HepG2 (cell line): Measurements from ENCODE around the gene CPLX1. TPM values are rescaled to one million over a fixed set of nuclear protein-coding genes. Genes with fewer than 3 reads are reported as not detected.

Experiments
- BHLHE40 ChIP-seq: IDR thresholded peaks from 2 replicates; pipeline ENCODE4 v1.6.1; 2011; ENCODE audit warnings: low read length, improper control_type of control experiment
- CHCHD3 ChIP-seq: sonication (generic); formaldehyde crosslinking; IDR thresholded peaks from 2 replicates; pipeline ENCODE4 v1.8.0; 2022; ENCODE audit warnings: mild to moderate bottlenecking, missing genetic modification reagents, moderate library complexity
- HHEX ChIP-seq: IDR thresholded peaks from 2 replicates; pipeline ENCODE4 v1.6.1; 2016; ENCODE audit warnings: control low read depth
- JDP2 ChIP-seq: sonication (generic); formaldehyde crosslinking; IDR thresholded peaks from 2 replicates; pipeline ENCODE4 v1.8.1; 2022; ENCODE audit warnings: missing genetic modification reagents, borderline replicate concordance
- KAT2B ChIP-seq: fragments of 150-350 bp; IDR thresholded peaks from 2 replicates; pipeline ENCODE4 v1.6.1; 2014; ENCODE audit warnings: low read depth, low read length, borderline replicate concordance
- MTA1 ChIP-seq: sonication (generic); formaldehyde crosslinking; IDR thresholded peaks from 2 replicates; pipeline ENCODE4 v1.4.0; 2020; ENCODE audit warnings: missing genetic modification reagents, mild to moderate bottlenecking, borderline replicate concordance
- NONO ChIP-seq, 2 experiments: fragments of 450-650 bp in 1 of 2; sonication (generic) in 1 of 2; formaldehyde crosslinking in 1 of 2; IDR thresholded peaks in 1 of 2; conservative IDR thresholded peaks in 1 of 2; 2 replicates each; pipeline versions ENCODE4 v1.6.1 to v1.8.0; 2017 to 2022; ENCODE audit warnings: mild to moderate bottlenecking in 1 of 2, missing genetic modification reagents in 1 of 2, moderate library complexity in 1 of 2
- PHF20 ChIP-seq: sonication (generic); formaldehyde crosslinking; IDR thresholded peaks from 2 replicates; pipeline ENCODE4 v1.5.0; 2020; ENCODE audit warnings: mild to moderate bottlenecking, missing genetic modification reagents
- POGZ ChIP-seq: sonication (generic); formaldehyde crosslinking; IDR thresholded peaks from 2 replicates; pipeline ENCODE4 v1.4.0; 2020; ENCODE audit warnings: mild to moderate bottlenecking, missing genetic modification reagents
- RARG ChIP-seq: sonication (generic); formaldehyde crosslinking; IDR thresholded peaks from 2 replicates; pipeline ENCODE4 v1.4.0; 2020; ENCODE audit warnings: low read depth, mild to moderate bottlenecking, missing genetic modification reagents
- SP140L ChIP-seq: sonication (generic); formaldehyde crosslinking; IDR thresholded peaks from 2 replicates; pipeline ENCODE4 v1.4.0; 2020; ENCODE audit warnings: missing genetic modification reagents, borderline replicate concordance
- TARDBP ChIP-seq: sonication (generic); formaldehyde crosslinking; IDR thresholded peaks from 2 replicates; pipeline ENCODE4 v1.8.0; 2022; ENCODE audit warnings: mild to moderate bottlenecking, missing genetic modification reagents
- ZFP1 ChIP-seq: IDR thresholded peaks from 2 replicates; pipeline ENCODE4 v1.6.1; 2016
- ZFP36L1 ChIP-seq: sonication (generic); formaldehyde crosslinking; IDR thresholded peaks from 2 replicates; pipeline ENCODE4 v1.8.0; 2022; ENCODE audit warnings: mild to moderate bottlenecking, missing genetic modification reagents, moderate library complexity
- ZFYVE20 ChIP-seq: sonication (generic); formaldehyde crosslinking; IDR thresholded peaks from 2 replicates; pipeline ENCODE4 v1.8.0; 2023; ENCODE audit warnings: low read depth, mild to moderate bottlenecking, moderate library complexity, missing genetic modification reagents, borderline replicate concordance
- ZNF282 ChIP-seq: fragments of 450-650 bp; IDR thresholded peaks from 2 replicates; pipeline ENCODE4 v1.6.1; 2018; ENCODE audit not compliant: partially characterized antibody
- ZNF430 ChIP-seq: sonication (generic); formaldehyde crosslinking; IDR thresholded peaks from 2 replicates; pipeline ENCODE4 v1.9.0; 2021; ENCODE audit warnings: mild to moderate bottlenecking, missing genetic modification reagents
- ZNF644 ChIP-seq: IDR thresholded peaks from 2 replicates; pipeline ENCODE4 v1.6.1; 2016; ENCODE audit warnings: low read depth
- ZNF746 ChIP-seq: sonication (generic); formaldehyde crosslinking; IDR thresholded peaks from 2 replicates; pipeline ENCODE4 v1.8.0; 2022; ENCODE audit warnings: mild to moderate bottlenecking, missing genetic modification reagents
- polyA plus RNA-seq, 8 experiments: library from polyadenylated mRNA; depleted of rRNA in 3 of 8; stranded (reverse) in 7 of 8; unstranded in 1 of 8; fragments of >200 nt; fragmentation: Illumina TruSeq in 4 of 8; extraction: Trizol in 4 of 8; gene quantifications; 2 replicates each; pipeline versions ENCODE4 v1.2.1 to v1.2.3, GENCODE V29; 2011 to 2016; ENCODE audit warnings: low read depth in 4 of 8, missing spikeins in 1 of 8, mixed read lengths in 1 of 8; ENCODE audit not compliant: insufficient read depth in 1 of 8
- total RNA-seq, 5 experiments: library from RNA; depleted of rRNA; stranded (reverse); fragments of >200 nt; fragmentation: Illumina TruSeq; extraction: Trizol; gene quantifications; 2 replicates each; pipeline ENCODE4 v1.2.3, GENCODE V29; 2016; ENCODE audit warnings: low read depth in 1 of 5
- TF ChIP-seq, protein P1 (sequence below): IDR thresholded peaks from 2 replicates; pipeline ENCODE4 v1.6.1; 2016; ENCODE audit warnings: low read depth, missing genetic modification reagents, missing compliant biosample characterization
- TF ChIP-seq, protein P2 (sequence below): sonication (generic); formaldehyde crosslinking; IDR thresholded peaks from 2 replicates; pipeline ENCODE4 v1.5.1; 2020; ENCODE audit warnings: missing genetic modification reagents, mild to moderate bottlenecking, borderline replicate concordance
- TF ChIP-seq, protein P3 (sequence below): sonication (generic); formaldehyde crosslinking; IDR thresholded peaks from 2 replicates; pipeline ENCODE4 v1.8.0; 2022; ENCODE audit warnings: missing genetic modification reagents, mild to moderate bottlenecking, borderline replicate concordance

The CPLX1 gene
- total and polyA plus RNA-seq, 2 of the 13 experiments (the other 11 are each of a cell fraction or from before 2014, with no cell fraction given), result 0.18 TPM

DNA sequence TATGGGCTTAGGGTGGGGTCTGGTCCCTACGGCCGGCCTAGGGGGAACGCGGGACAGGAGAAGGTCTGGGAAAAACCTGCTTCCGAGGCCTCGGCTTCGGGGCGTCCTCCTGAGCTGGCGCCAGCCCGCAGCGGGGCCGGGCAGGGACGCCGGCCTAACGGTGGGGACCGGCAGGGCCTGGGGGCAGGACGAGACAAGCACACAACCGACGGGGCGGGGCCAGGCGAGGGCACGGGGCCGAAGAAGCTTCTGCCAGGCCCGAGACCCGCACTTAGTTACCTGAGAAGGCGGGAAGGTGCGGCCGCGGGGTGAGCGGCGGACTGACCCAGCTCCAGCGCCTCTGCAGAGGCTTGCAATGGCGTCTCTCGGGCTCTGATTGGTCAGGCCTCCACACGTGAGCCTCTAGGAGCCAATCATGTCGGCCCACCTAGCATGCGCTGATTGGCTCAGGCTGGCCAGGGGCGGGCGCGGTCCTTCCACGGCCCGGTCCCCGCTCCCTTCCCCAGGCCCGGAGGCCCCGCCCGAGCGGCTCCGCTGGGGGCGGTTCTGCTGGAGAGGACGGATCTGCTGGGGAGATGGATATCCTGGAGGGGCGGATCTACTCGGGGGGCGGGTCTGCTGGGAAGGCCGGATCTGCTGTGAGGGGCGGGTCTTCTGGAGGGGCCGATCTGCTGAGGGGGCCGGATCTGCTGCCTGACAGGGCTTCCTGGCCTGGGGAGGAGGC, 44.3 kb downstream of the CPLX1 start (continued):
- TF ChIP-seq ZNF644 (CRISPR knock-in tag) (no peak), CHCHD3 (CRISPR knock-in tag) (no peak), ZFP1 (no peak), BHLHE40 (peak; percentile 87), TARDBP (CRISPR knock-in tag) (no peak), POGZ (CRISPR knock-in tag) (0 out of 2 replicates have a peak, but pooled peaks have one; percentile 1), ZNF430 (CRISPR knock-in tag) (peak; percentile 89), ZNF282 (no peak), ZNF746 (no peak), MTA1 (CRISPR knock-in tag) (no peak), RARG (CRISPR knock-in tag) (no peak), SP140L (CRISPR knock-in tag) (no peak), KAT2B (no peak), ZFP36L1 (CRISPR knock-in tag) (peak; percentile 69; the same call in 1 of the 2 replicates), ZFYVE20 (CRISPR knock-in tag) (no peak), NONO (IDR thresholded peaks at IDR 0.05) (no peak), NONO (CRISPR knock-in tag; conservative IDR thresholded peaks at IDR 0.05) (peak; percentile 64; the same call in 1 of the 2 replicates), JDP2 (CRISPR knock-in tag) (no peak), HHEX (CRISPR knock-in tag) (no peak), PHF20 (CRISPR knock-in tag) (peak; percentile 69)
- TF ChIP-seq, protein P1, sequence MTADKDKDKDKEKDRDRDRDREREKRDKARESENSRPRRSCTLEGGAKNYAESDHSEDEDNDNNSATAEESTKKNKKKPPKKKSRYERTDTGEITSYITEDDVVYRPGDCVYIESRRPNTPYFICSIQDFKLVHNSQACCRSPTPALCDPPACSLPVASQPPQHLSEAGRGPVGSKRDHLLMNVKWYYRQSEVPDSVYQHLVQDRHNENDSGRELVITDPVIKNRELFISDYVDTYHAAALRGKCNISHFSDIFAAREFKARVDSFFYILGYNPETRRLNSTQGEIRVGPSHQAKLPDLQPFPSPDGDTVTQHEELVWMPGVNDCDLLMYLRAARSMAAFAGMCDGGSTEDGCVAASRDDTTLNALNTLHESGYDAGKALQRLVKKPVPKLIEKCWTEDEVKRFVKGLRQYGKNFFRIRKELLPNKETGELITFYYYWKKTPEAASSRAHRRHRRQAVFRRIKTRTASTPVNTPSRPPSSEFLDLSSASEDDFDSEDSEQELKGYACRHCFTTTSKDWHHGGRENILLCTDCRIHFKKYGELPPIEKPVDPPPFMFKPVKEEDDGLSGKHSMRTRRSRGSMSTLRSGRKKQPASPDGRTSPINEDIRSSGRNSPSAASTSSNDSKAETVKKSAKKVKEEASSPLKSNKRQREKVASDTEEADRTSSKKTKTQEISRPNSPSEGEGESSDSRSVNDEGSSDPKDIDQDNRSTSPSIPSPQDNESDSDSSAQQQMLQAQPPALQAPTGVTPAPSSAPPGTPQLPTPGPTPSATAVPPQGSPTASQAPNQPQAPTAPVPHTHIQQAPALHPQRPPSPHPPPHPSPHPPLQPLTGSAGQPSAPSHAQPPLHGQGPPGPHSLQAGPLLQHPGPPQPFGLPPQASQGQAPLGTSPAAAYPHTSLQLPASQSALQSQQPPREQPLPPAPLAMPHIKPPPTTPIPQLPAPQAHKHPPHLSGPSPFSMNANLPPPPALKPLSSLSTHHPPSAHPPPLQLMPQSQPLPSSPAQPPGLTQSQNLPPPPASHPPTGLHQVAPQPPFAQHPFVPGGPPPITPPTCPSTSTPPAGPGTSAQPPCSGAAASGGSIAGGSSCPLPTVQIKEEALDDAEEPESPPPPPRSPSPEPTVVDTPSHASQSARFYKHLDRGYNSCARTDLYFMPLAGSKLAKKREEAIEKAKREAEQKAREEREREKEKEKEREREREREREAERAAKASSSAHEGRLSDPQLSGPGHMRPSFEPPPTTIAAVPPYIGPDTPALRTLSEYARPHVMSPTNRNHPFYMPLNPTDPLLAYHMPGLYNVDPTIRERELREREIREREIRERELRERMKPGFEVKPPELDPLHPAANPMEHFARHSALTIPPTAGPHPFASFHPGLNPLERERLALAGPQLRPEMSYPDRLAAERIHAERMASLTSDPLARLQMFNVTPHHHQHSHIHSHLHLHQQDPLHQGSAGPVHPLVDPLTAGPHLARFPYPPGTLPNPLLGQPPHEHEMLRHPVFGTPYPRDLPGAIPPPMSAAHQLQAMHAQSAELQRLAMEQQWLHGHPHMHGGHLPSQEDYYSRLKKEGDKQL (CRISPR knock-in tag), result no peak
- TF ChIP-seq, protein P2, sequence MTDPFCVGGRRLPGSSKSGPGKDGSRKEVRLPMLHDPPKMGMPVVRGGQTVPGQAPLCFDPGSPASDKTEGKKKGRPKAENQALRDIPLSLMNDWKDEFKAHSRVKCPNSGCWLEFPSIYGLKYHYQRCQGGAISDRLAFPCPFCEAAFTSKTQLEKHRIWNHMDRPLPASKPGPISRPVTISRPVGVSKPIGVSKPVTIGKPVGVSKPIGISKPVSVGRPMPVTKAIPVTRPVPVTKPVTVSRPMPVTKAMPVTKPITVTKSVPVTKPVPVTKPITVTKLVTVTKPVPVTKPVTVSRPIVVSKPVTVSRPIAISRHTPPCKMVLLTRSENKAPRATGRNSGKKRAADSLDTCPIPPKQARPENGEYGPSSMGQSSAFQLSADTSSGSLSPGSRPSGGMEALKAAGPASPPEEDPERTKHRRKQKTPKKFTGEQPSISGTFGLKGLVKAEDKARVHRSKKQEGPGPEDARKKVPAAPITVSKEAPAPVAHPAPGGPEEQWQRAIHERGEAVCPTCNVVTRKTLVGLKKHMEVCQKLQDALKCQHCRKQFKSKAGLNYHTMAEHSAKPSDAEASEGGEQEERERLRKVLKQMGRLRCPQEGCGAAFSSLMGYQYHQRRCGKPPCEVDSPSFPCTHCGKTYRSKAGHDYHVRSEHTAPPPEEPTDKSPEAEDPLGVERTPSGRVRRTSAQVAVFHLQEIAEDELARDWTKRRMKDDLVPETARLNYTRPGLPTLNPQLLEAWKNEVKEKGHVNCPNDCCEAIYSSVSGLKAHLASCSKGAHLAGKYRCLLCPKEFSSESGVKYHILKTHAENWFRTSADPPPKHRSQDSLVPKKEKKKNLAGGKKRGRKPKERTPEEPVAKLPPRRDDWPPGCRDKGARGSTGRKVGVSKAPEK (CRISPR knock-in tag), result no peak
- TF ChIP-seq, protein P3, sequence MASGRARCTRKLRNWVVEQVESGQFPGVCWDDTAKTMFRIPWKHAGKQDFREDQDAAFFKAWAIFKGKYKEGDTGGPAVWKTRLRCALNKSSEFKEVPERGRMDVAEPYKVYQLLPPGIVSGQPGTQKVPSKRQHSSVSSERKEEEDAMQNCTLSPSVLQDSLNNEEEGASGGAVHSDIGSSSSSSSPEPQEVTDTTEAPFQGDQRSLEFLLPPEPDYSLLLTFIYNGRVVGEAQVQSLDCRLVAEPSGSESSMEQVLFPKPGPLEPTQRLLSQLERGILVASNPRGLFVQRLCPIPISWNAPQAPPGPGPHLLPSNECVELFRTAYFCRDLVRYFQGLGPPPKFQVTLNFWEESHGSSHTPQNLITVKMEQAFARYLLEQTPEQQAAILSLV (CRISPR knock-in tag), result peak; percentile 90; the same call in 1 of the 2 replicates
